Measurements from ENCODE around the gene RPEL1. TPM values are rescaled to one million over a fixed set of nuclear protein-coding genes. Genes with fewer than 3 reads are reported as not detected.

The RPEL1 gene
- total and polyA plus RNA-seq, 4 donors: not detected

- peak; percentile 81 for TF ChIP-seq REST (IDR thresholded peaks at IDR 0.05)
- peak; percentile 42 to 46 for TF ChIP-seq HNF4A (conservative IDR thresholded peaks at IDR 0.05)
- peak in 1 of 2 donors; percentile 48 for TF ChIP-seq RAD21 (IDR thresholded peaks at IDR 0.05)
- TF ChIP-seq JUND (IDR thresholded peaks at IDR 0.05): peak; percentile 91 to 97
- TF ChIP-seq GABPA (IDR thresholded peaks at IDR 0.05 in 1 of 2, conservative IDR thresholded peaks at IDR 0.05 in 1 of 2): peak in 1 of 2 donors; percentile 80
- no peak for TF ChIP-seq FOXA1 (IDR thresholded peaks at IDR 0.05)
- TF ChIP-seq ATF3 (IDR thresholded peaks at IDR 0.05): peak; percentile 77
- TF ChIP-seq YY1 (IDR thresholded peaks at IDR 0.05): peak; percentile 51
Measured at GRCh38 chr10:103197174-103197573, 48.5 kb upstream of the RPEL1 start (continued).

- H3K9ac ChIP-seq (ENCODE audit: low read depth in 1 of 2, low read length in 2 of 2): no peak overlapping the region
- peaks cover 0 to 9% (median 6%) of the 10 kb centered on the region in 4 donors for H3K4me1 ChIP-seq (ENCODE audit: control insufficient read depth in 4 of 4, insufficient read depth in 4 of 4, low read length in 3 of 4)
- H3K27ac ChIP-seq (ENCODE audit: low read depth in 1 of 2, low read length in 2 of 2): no peak overlapping the region
- H3K27me3 ChIP-seq (ENCODE audit: control insufficient read depth in 4 of 4, insufficient read depth in 4 of 4, low read length in 3 of 4): no peaks in the 10 kb centered on the region
- H3K9me3 ChIP-seq (ENCODE audit: control insufficient read depth in 4 of 4, low read length in 3 of 4): no peaks in the 10 kb centered on the region
- DNase-seq (ENCODE audit: low spot score): no peak
- H3K4me3 ChIP-seq (ENCODE audit: low read depth in 1 of 3, low read length in 3 of 3): no peak overlapping the region
- no peaks in the 10 kb centered on the region for H3K36me3 ChIP-seq (ENCODE audit: control insufficient read depth in 4 of 4, insufficient read depth in 3 of 4, low read depth in 1 of 4, low read length in 3 of 4)
- WGBS: 90% methylated on average over 2 of the region's 2 CpGs
- TF ChIP-seq ZBTB33 (IDR thresholded peaks at IDR 0.05) (no peak), NR2F2 (IDR thresholded peaks at IDR 0.05) (no peak), TAF1 (conservative IDR thresholded peaks at IDR 0.05) (no peak), JUND (IDR thresholded peaks at IDR 0.05) (no peak), SP1 (IDR thresholded peaks at IDR 0.05) (no peak), EGR1 (IDR thresholded peaks at IDR 0.05; ENCODE audit: low read depth in 2 of 2) (no peak), HNF4A (conservative IDR thresholded peaks at IDR 0.05) (no peak)
Measured at GRCh38 chr10:103197903-103198302, 47.8 kb upstream of the RPEL1 start.

- 85% methylated on average over 8 of the region's 8 CpGs for WGBS
- H3K27ac ChIP-seq (ENCODE audit: low read depth in 1 of 2, low read length in 2 of 2): no peak overlapping the region
- TF ChIP-seq RAD21 (IDR thresholded peaks at IDR 0.05) (no peak), FOXA2 (IDR thresholded peaks at IDR 0.05) (no peak), ATF3 (IDR thresholded peaks at IDR 0.05) (no peak), REST (IDR thresholded peaks at IDR 0.05) (no peak), EGR1 (IDR thresholded peaks at IDR 0.05; ENCODE audit: low read depth in 2 of 2) (no peak), MAX (IDR thresholded peaks at IDR 0.05) (no peak), HNF4G (IDR thresholded peaks at IDR 0.05) (no peak), FOXA1 (IDR thresholded peaks at IDR 0.05) (no peak), YY1 (IDR thresholded peaks at IDR 0.05) (no peak), JUND (IDR thresholded peaks at IDR 0.05) (no peak), RXRA (IDR thresholded peaks at IDR 0.05) (no peak), ZBTB33 (IDR thresholded peaks at IDR 0.05) (no peak)
Measured at GRCh38 chr10:103198648-103199047, 47.0 kb upstream of the RPEL1 start.

More at GRCh38 chr10:103198648-103199047, 47.0 kb upstream of the RPEL1 start:
- Histone ChIP-seq H3K9me3 (ENCODE audit: control insufficient read depth in 4 of 4, low read length in 3 of 4) (no peaks in the 10 kb centered on the region), H3K9ac (ENCODE audit: low read depth in 1 of 2, low read length in 2 of 2) (no peak overlapping the region), H3K4me3 (ENCODE audit: low read depth in 1 of 3, low read length in 3 of 3) (no peak overlapping the region), H3K4me1 (ENCODE audit: control insufficient read depth in 4 of 4, insufficient read depth in 4 of 4, low read length in 3 of 4) (peaks cover 0 to 8% (median 3%) of the 10 kb centered on the region in 4 donors), H3K27me3 (ENCODE audit: control insufficient read depth in 4 of 4, insufficient read depth in 4 of 4, low read length in 3 of 4) (no peaks in the 10 kb centered on the region), H3K36me3 (ENCODE audit: control insufficient read depth in 4 of 4, insufficient read depth in 3 of 4, low read depth in 1 of 4, low read length in 3 of 4) (no peaks in the 10 kb centered on the region)
- no peak for DNase-seq (ENCODE audit: low spot score)
